ENCODE data around the gene GMFB. TPM values are rescaled to one million over a fixed set of nuclear protein-coding genes. Genes with fewer than 3 reads are reported as not detected.

GMFB gene
- total and polyA plus RNA-seq, 2 donors (not counting 3 experiments of a cell fraction or from before 2014, with no cell fraction given) = 10.1 to 52.0 TPM

DNA sequence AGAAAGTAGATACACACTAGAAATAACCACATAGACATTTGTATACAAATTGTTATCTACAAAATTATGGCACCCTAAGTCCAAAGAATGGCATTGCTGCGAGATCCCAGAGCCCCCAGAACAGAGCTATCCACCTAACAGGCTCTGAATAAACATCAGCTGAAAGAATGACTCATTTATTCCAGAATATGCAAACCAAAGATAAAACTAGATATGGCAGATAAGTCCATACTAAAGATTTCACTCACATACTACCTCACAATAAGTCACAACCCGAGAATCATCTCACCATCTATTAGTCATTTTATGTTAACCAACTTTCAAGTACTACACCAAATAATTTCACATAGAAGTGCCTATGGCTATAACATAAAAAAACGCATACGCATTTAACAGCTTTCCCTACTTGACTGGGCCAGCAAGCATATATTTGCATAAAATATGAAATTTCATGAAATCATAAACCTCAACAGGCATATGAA lies 53.2 kb downstream of the GMFB start:
- CTCF ChIA-PET = interaction anchor here (0.9 to 2.2 kb wide), 6 partner anchors 12 to 382 kb away, joined by 3 to 17 read pairs (median 6); partner anchors contain the start of gene CDKN3
- H3K4me3 ChIP-seq (replicated peaks in 1 of 3; ENCODE audit: insufficient read depth in 1 of 3, low read depth in 1 of 3, low read length in 3 of 3) = no peak overlapping the region

GRCh38 chr14:54428527-54428926 lies 60.3 kb downstream of the GMFB start:
- Histone ChIP-seq H3K27ac (ENCODE audit: insufficient read depth, low read depth, low read length) (no peak overlapping the region), H3K4me2 (ENCODE audit: insufficient read depth, low read length) (no peak overlapping the region), H3K79me2 (ENCODE audit: control insufficient read depth, insufficient read depth, low read length) (peaks cover 22% of the 10 kb centered on the region), H2AFZ (ENCODE audit: low read depth, low read length) (no peak overlapping the region), H3K9me3 (replicated peaks; ENCODE audit: control insufficient read depth, insufficient read depth, low read length) (no peaks in the 10 kb centered on the region), H3K27me3 (ENCODE audit: control insufficient read depth in 2 of 2, insufficient read depth in 2 of 2, low read length in 2 of 2) (no peaks in the 10 kb centered on the region), H3K9ac (replicated peaks; ENCODE audit: extremely low read depth, insufficient read depth, low read length) (no peak overlapping the region), H3K4me1 (ENCODE audit: control insufficient read depth, extremely low read depth, insufficient read depth, low read length) (no peaks in the 10 kb centered on the region), H3K36me3 (ENCODE audit: control insufficient read depth in 2 of 2, extremely low read depth in 1 of 2, insufficient read depth in 2 of 2, low read length in 2 of 2) (peaks cover 15 to 16% of the 10 kb centered on the region in 2 experiments), H4K20me1 (replicated peaks; ENCODE audit: control insufficient read depth, extremely low read depth, insufficient read depth, low read length) (no peaks in the 10 kb centered on the region), H3K9me1 (replicated peaks; ENCODE audit: control insufficient read depth, extremely low read depth, insufficient read depth, low read length) (no peaks in the 10 kb centered on the region), H3K4me3 (replicated peaks in 1 of 3; ENCODE audit: insufficient read depth in 1 of 3, low read depth in 1 of 3, low read length in 3 of 3) (no peak overlapping the region)
- no peak for FAIRE-seq
- TF ChIP-seq, protein P1, sequence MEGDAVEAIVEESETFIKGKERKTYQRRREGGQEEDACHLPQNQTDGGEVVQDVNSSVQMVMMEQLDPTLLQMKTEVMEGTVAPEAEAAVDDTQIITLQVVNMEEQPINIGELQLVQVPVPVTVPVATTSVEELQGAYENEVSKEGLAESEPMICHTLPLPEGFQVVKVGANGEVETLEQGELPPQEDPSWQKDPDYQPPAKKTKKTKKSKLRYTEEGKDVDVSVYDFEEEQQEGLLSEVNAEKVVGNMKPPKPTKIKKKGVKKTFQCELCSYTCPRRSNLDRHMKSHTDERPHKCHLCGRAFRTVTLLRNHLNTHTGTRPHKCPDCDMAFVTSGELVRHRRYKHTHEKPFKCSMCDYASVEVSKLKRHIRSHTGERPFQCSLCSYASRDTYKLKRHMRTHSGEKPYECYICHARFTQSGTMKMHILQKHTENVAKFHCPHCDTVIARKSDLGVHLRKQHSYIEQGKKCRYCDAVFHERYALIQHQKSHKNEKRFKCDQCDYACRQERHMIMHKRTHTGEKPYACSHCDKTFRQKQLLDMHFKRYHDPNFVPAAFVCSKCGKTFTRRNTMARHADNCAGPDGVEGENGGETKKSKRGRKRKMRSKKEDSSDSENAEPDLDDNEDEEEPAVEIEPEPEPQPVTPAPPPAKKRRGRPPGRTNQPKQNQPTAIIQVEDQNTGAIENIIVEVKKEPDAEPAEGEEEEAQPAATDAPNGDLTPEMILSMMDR (IDR thresholded peaks at IDR 0.05; ENCODE audit: extremely low read depth in 1 of 2, insufficient read depth in 1 of 2, low read depth in 1 of 2, low read length in 2 of 2) = no peak
- no peak for TF ChIP-seq MYC (IDR thresholded peaks at IDR 0.05; ENCODE audit: low read depth, low read length)
- no peak for TF ChIP-seq POLR2AphosphoS5 (IDR thresholded peaks at IDR 0.05; ENCODE audit: insufficient read depth, low read depth, low read length)
- TF ChIP-seq EZH2 (IDR thresholded peaks at IDR 0.05; ENCODE audit: borderline replicate concordance, low read depth, low read length, severe bottlenecking) = no peak
- no peak for TF ChIP-seq POLR2A (IDR thresholded peaks at IDR 0.05; ENCODE audit: low read depth, low read length)
- TF ChIP-seq FOS (IDR thresholded peaks at IDR 0.05; ENCODE audit: borderline replicate concordance, insufficient read depth, low read length) = no peak
- no peak for TF ChIP-seq JUN (IDR thresholded peaks at IDR 0.05; ENCODE audit: borderline replicate concordance, insufficient read depth, insufficient read length, low read depth)
- no peak for TF ChIP-seq GATA2 (IDR thresholded peaks at IDR 0.05; ENCODE audit: insufficient read depth, insufficient read length, low read depth, low read length)
- no peak for TF ChIP-seq MAX (IDR thresholded peaks at IDR 0.05; ENCODE audit: insufficient read depth, insufficient read length)
- ChIA-PET POLR2A (no interaction called here), CTCF (interaction anchor here (0.7 to 1.3 kb wide), 2 partner anchors 8 to 27 kb away, joined by 3 to 4 read pairs; no protein-coding TSS in a partner anchor)
- intact Hi-C loops (cut with micrococcal nuclease) = no loop called here
- no TSS peak for BruUV-seq (replicated peaks)
- DNase-seq (ENCODE audit: low read depth, low spot score) = no peak
- dilution Hi-C loops (cut with MboI; ENCODE audit: extremely low pct_ligation_motif_present, low sequenced_read_pairs) = no loop called here

More for the DNA sequence above, 53.2 kb downstream of the GMFB start:
- FAIRE-seq (peak; percentile 4), DNase-seq (ENCODE audit: low read depth, low spot score) (peak; percentile 84)
- Histone ChIP-seq H3K79me2 (ENCODE audit: control insufficient read depth, insufficient read depth, low read length) (peaks cover 91% of the 10 kb centered on the region), H3K27ac (ENCODE audit: insufficient read depth, low read depth, low read length) (peak overlapping the region; percentile 13), H3K9me1 (replicated peaks; ENCODE audit: control insufficient read depth, extremely low read depth, insufficient read depth, low read length) (no peaks in the 10 kb centered on the region), H3K4me1 (ENCODE audit: control insufficient read depth, extremely low read depth, insufficient read depth, low read length) (peaks cover 24% of the 10 kb centered on the region), H3K9ac (replicated peaks; ENCODE audit: extremely low read depth, insufficient read depth, low read length) (no peak overlapping the region), H3K36me3 (ENCODE audit: control insufficient read depth in 2 of 2, extremely low read depth in 1 of 2, insufficient read depth in 2 of 2, low read length in 2 of 2) (peaks cover 2 to 3% of the 10 kb centered on the region in 2 experiments), H3K9me3 (replicated peaks; ENCODE audit: control insufficient read depth, insufficient read depth, low read length) (no peaks in the 10 kb centered on the region), H2AFZ (ENCODE audit: low read depth, low read length) (no peak overlapping the region), H4K20me1 (replicated peaks; ENCODE audit: control insufficient read depth, extremely low read depth, insufficient read depth, low read length) (peaks cover 3% of the 10 kb centered on the region), H3K27me3 (ENCODE audit: control insufficient read depth in 2 of 2, insufficient read depth in 2 of 2, low read length in 2 of 2) (no peaks in the 10 kb centered on the region), H3K4me2 (ENCODE audit: insufficient read depth, low read length) (peak overlapping the region; percentile 31)
- dilution Hi-C loops (cut with MboI; ENCODE audit: extremely low pct_ligation_motif_present, low sequenced_read_pairs) = no loop called here
- POLR2A ChIA-PET = no interaction called here
- TF ChIP-seq FOS (IDR thresholded peaks at IDR 0.05; ENCODE audit: borderline replicate concordance, insufficient read depth, low read length) (peak; percentile 63), JUN (IDR thresholded peaks at IDR 0.05; ENCODE audit: borderline replicate concordance, insufficient read depth, insufficient read length, low read depth) (peak; percentile 82), POLR2AphosphoS5 (IDR thresholded peaks at IDR 0.05; ENCODE audit: insufficient read depth, low read depth, low read length) (no peak), GATA2 (IDR thresholded peaks at IDR 0.05; ENCODE audit: insufficient read depth, insufficient read length, low read depth, low read length) (peak; percentile 84), EZH2 (IDR thresholded peaks at IDR 0.05; ENCODE audit: borderline replicate concordance, low read depth, low read length, severe bottlenecking) (no peak)
- intact Hi-C loops (cut with micrococcal nuclease) = no loop called here
- no TSS peak for BruUV-seq (replicated peaks)
